Activated CD8-positive, alpha-beta memory T cell treated with anti-CD3 and anti-CD28 coated beads, Interleukin-2, amount 50 U/mL, for 24 hours (primary cell): ENCODE measurements around the gene RILP.
"Not testable (repeated sequence)": the region's sequence is repeated elsewhere in the genome, so short reads cannot be mapped to it uniquely, and the experiment has no call there.

Source experiments
- DNase-seq: peaks from one replicate; pipeline ENCODE4 v3.0.0-alpha.2; 2020; ENCODE audit errors: extremely low read depth

Gene RILP

DNA sequence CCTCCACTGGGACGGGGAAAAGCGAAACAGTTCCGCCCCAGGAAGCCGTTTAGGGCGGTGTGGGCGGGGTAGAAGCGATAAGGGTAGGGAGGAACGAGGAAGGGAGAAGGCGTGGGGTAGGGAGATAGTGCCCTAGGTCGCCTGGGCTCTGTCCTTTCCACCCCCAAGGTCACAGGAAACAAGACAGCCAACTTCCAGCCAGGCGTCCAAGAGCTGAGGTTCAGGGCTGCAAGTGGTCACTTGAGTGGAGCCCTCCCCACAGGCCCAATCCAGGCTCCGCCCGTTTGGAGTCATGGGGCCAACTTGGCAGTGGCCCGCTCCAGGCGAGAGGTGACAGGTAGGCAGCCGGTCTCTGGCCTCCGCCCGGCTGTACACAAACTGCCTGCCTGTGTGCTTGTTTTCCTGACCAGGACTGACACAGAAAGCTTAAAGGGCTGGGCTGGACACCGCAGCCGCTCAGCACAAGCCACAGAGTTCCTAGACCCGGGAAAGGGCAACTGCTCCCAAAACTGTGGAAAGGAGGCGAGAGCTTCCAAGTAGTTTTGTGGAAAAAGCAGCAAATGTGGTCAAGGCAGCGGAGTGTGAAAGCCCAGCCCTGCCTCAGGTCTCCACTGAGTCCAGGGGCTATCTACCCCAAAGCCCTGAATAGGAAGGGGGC is at the start of gene RILP:
Gene RILP (minus strand): TSS at position 23 of the 658 bp plus-strand sequence. CDS start 62 bp downstream, outside the sequence.
- DNase-seq: no peak

- no peak for DNase-seq
Measured at GRCh38 chr17:1697681-1698080, 48.0 kb upstream of the RILP start.

DNA sequence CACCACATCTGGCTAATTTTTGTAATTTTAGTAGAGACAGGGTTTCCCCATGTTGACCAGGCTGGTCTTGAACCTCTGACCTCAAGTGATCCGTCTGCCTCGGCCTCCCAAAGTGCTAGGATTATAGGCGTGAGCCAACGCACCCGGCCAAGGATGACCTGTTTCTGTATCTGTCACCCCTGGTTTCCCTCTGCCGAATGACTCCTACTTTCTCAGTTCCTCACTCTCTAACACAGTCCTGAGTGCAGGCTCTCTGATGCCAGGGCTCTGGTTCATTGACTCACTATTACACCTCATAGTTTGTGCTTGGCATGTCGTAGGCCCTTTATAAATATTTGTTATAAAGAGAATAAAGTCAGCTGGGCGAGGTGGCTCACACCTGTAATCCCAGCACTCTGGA is 45.7 kb upstream of the RILP start:
- no peak for DNase-seq

DNA sequence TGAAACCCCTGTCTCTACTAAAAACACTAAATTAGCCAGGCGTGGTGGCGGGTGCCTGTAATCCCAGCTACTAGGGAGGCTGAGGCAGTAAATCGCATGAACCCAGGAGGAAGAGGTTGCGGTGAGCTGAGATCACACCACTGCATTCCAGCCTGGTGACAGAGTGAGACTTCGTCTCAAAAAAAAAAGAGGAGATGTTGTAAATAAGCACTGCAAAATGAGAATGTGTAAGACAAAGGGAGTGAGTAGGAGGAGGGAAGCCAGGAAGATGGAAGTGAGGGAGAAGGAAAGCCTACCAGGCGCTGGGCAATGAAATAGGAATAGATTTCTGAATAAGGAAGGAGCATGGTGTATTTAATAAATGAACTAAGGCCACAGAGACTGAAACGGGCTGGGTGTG is 43.7 kb upstream of the RILP start:
- no peak for DNase-seq

DNA sequence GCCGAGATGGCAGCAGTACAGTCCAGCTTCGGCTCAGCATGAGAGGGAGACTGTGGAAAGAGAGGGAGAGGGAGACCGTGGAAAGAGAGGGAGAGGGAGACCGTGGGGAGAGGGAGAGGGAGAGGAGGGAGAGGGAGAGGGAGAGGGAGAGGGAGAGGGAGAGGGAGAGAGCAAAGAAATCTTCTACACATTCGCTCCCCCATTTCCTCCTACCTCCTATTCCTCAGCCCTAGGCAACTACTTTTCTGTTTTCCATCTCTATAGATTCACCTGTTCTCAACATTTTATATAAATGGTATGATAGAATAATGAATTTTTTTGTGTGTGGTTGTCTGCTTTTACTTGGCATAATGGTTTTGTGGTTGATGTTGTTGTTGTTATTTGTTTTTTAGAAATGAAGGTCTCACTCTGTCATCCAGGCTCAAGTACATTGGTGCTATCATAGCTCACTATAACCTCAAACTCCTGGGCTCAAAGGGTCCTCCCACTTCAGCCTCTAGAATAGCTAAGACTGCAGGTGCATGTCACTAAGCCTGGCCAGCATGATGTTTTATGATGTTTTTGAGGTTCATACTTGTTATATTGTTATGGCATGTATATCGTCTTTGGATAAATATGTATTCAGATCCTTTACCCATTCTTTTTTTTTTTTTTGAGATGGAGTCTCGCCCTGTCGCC is 41.0 kb upstream of the RILP start:
- no peak for DNase-seq

DNA sequence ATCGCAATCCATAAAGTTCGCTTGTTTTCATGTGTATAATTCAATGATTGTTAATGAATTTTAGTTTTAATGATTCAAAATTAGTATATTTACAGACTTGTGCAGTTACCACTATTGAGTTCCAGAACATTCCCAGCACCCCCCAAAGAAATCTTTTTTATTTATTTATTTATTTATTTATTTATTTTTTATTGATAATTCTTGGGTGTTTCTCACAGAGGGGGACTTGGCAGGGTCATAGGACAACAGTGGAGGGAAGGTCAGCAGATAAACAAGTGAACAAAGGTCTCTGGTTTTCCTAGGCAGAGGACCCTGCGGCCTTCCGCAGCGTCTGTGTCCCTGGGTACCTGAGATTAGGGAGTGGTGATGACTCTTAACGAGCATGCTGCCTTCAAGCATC is 38.7 kb upstream of the RILP start:
- DNase-seq: not testable (repeated sequence)

GRCh38 chr17:1686086-1686485 is 36.4 kb upstream of the RILP start:
- no peak for DNase-seq

- peak; percentile 96 for DNase-seq
Measured at GRCh38 chr17:1684378-1685189, 34.9 kb upstream of the RILP start, which contains the start of gene PRPF8. PRPF8 (minus strand) TSS chr17:1684867; CDS start chr17:1684571, 296 bp downstream.

DNA sequence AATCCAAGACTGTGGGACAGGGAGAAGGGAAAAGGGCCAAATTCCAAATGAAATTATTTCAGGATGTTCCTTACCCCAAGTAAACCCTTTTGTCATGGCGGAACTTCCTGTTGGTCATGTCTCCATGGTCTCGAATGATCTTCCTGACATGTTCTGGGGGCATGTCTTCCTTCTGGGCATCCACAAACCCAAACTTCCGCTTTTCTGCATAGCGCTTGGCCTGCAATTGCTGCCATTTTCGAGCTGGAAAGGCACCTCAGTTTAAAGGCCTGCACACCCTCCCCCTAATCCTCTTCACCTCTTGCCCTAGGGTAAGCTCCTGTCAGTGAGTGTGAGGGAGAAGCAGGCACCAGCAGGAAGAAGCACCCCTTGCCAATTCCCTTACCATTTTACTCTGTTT is 33.8 kb upstream of the RILP start:
- no peak for DNase-seq

GRCh38 chr17:1676401-1676800 is 26.7 kb upstream of the RILP start:
- DNase-seq: no peak

DNA sequence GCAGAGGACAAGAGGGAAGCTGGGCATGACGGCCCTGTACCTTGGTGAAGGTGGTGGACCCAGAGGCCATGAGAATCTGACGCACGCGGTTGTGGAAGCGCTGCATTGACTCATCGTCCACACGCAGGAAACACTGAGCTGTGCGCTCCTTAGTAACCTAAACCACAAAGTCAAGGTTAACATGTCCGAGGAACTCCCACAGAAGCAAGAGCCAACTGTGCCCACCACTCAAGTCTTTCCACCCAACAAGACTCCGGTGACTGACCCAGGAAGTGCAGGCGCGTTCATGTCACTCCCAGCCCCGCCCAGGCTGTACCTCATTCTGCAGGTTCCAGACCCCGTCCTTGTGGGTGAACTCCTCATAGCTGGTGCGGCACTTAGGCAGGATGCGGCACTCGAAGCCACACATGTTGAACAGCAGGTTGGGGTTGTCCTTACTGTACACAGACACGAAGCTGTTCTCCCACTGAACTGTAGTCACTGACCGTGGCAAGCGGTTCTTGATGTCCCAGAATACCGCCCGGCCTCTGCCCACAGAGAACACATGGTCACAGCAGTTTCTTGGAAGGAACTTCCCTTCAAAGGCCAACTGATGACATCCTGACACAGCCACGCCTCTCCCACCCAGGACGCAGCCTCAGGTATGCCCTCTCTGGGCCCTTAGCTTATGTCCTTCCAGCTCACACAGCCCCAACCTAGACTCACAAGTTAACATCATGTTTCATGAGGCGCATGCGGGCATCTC is 23.5 kb upstream of the RILP start:
- no peak for DNase-seq

GRCh38 chr17:1663934-1664333 is 14.3 kb upstream of the RILP start:
- not testable (repeated sequence) for DNase-seq

GRCh38 chr17:1661045-1661444 is 11.4 kb upstream of the RILP start:
- no peak for DNase-seq

GRCh38 chr17:1658100-1658499 is 8.4 kb upstream of the RILP start:
- DNase-seq: no peak

DNA sequence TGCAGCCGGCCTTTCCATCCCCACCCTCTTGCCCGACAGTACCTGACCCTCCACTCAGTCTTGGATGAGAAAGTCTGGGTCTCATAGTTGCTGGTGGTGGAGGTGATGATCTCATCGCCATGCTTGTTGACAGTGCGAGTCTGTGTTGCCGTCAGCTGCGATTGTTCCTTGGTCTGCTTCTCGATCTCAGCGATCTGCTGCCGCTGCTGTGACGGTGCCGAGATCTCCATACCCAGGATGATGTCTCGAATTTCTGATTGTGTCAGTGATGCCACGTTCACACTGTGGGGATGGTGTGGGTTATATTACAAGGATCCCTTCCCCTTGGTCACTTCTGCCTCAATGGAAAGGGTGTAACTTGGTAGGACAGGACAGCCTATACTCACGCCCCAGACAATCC is 4.1 kb upstream of the RILP start:
- no peak for DNase-seq

DNA sequence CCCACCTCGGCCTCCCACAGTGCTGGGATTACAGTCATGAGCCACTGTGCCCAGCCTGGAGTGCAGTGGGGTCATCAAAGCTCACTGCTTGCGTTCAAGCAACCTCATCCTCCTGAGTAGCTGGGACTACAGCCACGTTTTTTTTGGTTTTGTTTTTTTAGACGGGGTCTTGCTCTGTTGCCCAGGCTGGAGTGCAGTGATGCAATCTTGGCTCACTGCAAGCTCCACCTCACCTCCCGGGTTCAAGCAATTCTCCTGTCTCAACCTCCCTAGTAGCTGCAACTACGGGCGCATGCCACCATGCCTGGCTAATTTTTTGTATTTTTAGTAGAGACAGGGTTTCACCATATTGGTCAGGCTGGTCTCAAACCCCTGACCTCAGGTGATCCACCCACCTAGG is 3.1 kb upstream of the RILP start:
- not testable (repeated sequence) for DNase-seq

DNA sequence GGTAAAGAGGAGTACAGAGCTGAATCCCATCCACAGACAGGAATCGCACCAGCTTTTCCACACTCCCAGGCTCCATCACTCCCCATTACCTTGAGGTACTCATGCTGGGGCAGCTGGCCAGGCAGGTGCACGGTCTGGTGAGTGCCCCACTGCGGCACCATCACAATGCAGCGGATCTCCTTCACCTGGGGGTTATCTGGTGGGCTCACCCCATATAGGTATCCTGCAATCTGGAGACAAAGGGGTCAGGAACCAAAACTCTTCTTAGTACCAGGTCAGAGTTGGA is 1.8 kb upstream of the RILP start:
- no peak for DNase-seq

GRCh38 chr17:1650731-1651558 is 1.3 kb upstream of the RILP start:
- DNase-seq: no peak

- peak; percentile 70 for DNase-seq
Measured at GRCh38 chr17:1648963-1649843, 463 bp downstream of the RILP start.
